ENCODE results near the gene EYS.
A peak's percentile ranks its signal among the peaks of the same experiment; 100 is the strongest.

EYS gene

DNA sequence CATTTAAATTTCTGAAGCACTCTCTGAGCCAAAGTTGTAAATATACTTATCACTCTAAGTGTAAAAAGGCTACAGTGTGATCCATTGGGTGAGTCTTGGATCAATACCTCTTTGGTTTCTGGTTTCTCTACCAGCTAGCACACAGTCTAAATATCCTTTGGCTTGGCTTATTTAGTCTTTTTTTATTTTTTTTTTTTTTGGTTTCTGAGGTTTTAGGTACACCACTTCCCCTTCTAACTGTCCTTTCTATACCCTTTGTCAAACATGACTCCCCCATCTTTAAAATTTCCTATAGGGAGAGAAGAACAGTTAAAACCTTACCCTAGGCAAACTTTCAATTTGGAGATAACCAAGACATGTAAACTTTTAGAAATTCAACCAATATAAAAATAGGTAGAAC is 1692.4 kb downstream of the EYS start:
- Histone ChIP-seq H3K36me3 (ENCODE audit: low read depth) (no peaks in the 10 kb centered on the region), H3K4me3 (ENCODE audit: severe bottlenecking) (no peak overlapping the region), H3K9me3 (ENCODE audit: severe bottlenecking) (no peaks in the 10 kb centered on the region), H3K4me1 (ENCODE audit: insufficient read depth, poor library complexity, severe bottlenecking) (no peaks in the 10 kb centered on the region), H3K27ac (ENCODE audit: poor library complexity, severe bottlenecking) (no peak overlapping the region), H3K27me3 (ENCODE audit: insufficient read depth, poor library complexity, severe bottlenecking) (no peaks in the 10 kb centered on the region)
- ATAC-seq (ENCODE audit: low read depth) (no peak), DNase-seq (ENCODE audit: low spot score) (no peak)
- TF ChIP-seq, protein P1, sequence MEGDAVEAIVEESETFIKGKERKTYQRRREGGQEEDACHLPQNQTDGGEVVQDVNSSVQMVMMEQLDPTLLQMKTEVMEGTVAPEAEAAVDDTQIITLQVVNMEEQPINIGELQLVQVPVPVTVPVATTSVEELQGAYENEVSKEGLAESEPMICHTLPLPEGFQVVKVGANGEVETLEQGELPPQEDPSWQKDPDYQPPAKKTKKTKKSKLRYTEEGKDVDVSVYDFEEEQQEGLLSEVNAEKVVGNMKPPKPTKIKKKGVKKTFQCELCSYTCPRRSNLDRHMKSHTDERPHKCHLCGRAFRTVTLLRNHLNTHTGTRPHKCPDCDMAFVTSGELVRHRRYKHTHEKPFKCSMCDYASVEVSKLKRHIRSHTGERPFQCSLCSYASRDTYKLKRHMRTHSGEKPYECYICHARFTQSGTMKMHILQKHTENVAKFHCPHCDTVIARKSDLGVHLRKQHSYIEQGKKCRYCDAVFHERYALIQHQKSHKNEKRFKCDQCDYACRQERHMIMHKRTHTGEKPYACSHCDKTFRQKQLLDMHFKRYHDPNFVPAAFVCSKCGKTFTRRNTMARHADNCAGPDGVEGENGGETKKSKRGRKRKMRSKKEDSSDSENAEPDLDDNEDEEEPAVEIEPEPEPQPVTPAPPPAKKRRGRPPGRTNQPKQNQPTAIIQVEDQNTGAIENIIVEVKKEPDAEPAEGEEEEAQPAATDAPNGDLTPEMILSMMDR (IDR thresholded peaks at IDR 0.05; ENCODE audit: poor library complexity, severe bottlenecking): no peak

GRCh38 chr6:64013011-64013410 is 1694.0 kb downstream of the EYS start:
- no peaks in the 10 kb centered on the region for H3K4me1 ChIP-seq (ENCODE audit: insufficient read depth, poor library complexity, severe bottlenecking)
- no peak overlapping the region for H3K4me3 ChIP-seq (ENCODE audit: severe bottlenecking)
- no peak for ATAC-seq (ENCODE audit: low read depth)
- no peaks in the 10 kb centered on the region for H3K27me3 ChIP-seq (ENCODE audit: insufficient read depth, poor library complexity, severe bottlenecking)
- H3K27ac ChIP-seq (ENCODE audit: poor library complexity, severe bottlenecking): no peak overlapping the region
- TF ChIP-seq, protein P1 (IDR thresholded peaks at IDR 0.05; ENCODE audit: poor library complexity, severe bottlenecking): no peak
- no peak for DNase-seq (ENCODE audit: low spot score)
- no peaks in the 10 kb centered on the region for H3K9me3 ChIP-seq (ENCODE audit: severe bottlenecking)
- H3K36me3 ChIP-seq (ENCODE audit: low read depth): no peaks in the 10 kb centered on the region

DNA sequence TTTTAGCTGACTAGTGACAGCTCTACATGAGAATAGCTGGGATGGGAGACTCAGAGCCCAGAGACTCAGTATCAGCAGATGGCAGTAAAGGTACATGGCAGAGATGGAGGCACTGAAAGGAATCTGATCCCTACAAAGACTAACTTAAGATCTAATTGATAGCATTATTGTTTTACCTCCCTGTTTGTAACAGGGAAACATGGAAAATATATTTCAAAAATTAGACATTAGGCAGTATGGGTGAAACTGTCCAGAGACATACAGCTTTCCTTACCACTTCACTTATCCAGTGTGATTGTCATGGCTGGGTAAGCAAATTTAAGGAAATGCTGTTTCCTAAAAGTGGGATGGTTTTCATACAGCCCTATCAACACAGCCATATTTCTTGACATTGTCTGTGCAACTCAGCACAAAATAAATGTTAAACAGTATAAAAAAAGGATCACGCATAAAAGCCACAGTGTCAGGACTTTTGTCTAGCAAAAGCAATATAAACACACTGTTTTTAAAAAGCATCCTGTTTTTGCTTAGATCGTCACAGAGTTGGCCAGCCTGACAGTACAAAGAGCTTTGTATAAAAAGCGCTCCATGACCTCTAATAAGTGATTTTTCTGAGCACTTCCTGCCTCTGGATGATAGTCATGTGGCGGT is 1694.5 kb downstream of the EYS start:
- TF ChIP-seq, protein P1 (IDR thresholded peaks at IDR 0.05; ENCODE audit: poor library complexity, severe bottlenecking): peak; percentile 85
- Histone ChIP-seq H3K4me3 (ENCODE audit: severe bottlenecking) (no peak overlapping the region), H3K36me3 (ENCODE audit: low read depth) (no peaks in the 10 kb centered on the region), H3K27me3 (ENCODE audit: insufficient read depth, poor library complexity, severe bottlenecking) (no peaks in the 10 kb centered on the region), H3K4me1 (ENCODE audit: insufficient read depth, poor library complexity, severe bottlenecking) (no peaks in the 10 kb centered on the region), H3K9me3 (ENCODE audit: severe bottlenecking) (no peaks in the 10 kb centered on the region), H3K27ac (ENCODE audit: poor library complexity, severe bottlenecking) (no peak overlapping the region)
- no peak for DNase-seq (ENCODE audit: low spot score)
- ATAC-seq (ENCODE audit: low read depth): peak; percentile 85

DNA sequence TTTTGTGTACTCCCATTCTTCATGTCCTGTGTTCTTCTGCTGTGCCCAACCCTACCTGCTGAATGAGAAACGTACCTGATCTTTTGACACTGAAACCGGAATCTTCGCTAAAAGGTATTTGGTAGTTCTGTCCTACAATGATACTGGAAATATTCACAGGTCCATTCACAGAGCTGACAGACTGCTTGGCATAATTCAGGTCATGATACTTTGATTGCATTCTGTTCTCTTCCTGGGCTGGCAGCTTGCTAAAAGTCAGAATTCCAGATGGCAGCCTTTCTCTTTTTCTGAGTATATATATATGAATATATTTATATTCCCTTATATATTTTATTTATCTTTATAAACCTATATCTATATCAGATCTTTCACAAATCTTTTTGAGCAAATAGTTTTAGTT is 1696.4 kb downstream of the EYS start:
- Histone ChIP-seq H3K27me3 (ENCODE audit: insufficient read depth, poor library complexity, severe bottlenecking) (no peaks in the 10 kb centered on the region), H3K4me3 (ENCODE audit: severe bottlenecking) (no peak overlapping the region), H3K9me3 (ENCODE audit: severe bottlenecking) (no peaks in the 10 kb centered on the region), H3K27ac (ENCODE audit: poor library complexity, severe bottlenecking) (no peak overlapping the region), H3K4me1 (ENCODE audit: insufficient read depth, poor library complexity, severe bottlenecking) (no peaks in the 10 kb centered on the region), H3K36me3 (ENCODE audit: low read depth) (no peaks in the 10 kb centered on the region)
- TF ChIP-seq, protein P1 (IDR thresholded peaks at IDR 0.05; ENCODE audit: poor library complexity, severe bottlenecking): no peak
- DNase-seq (ENCODE audit: low spot score) (no peak), ATAC-seq (ENCODE audit: low read depth) (no peak)

DNA sequence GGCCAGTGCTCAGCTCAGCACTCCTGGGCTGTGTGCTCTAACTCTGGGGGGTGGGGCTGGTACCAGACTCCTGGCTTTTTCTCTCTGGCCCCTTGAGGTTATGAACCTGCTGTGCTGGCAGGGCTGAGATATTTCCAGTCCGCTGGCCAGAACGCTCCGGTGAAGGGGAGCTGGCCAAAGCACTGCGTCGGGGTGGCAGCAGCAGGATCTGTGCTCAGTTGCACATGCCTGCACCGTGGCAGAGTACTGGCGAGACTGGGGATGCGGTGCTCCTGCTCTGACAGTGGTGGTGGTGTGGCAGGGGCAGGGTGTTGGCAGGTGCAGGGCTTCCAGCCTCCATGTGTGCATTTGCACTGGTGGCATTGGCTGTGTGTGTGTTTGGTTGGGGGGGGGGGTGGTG is 1697.0 kb downstream of the EYS start:
- no peaks in the 10 kb centered on the region for H3K36me3 ChIP-seq (ENCODE audit: low read depth)
- no peak overlapping the region for H3K4me3 ChIP-seq (ENCODE audit: severe bottlenecking)
- H3K27me3 ChIP-seq (ENCODE audit: insufficient read depth, poor library complexity, severe bottlenecking): no peaks in the 10 kb centered on the region
- no peak for DNase-seq (ENCODE audit: low spot score)
- no peak overlapping the region for H3K27ac ChIP-seq (ENCODE audit: poor library complexity, severe bottlenecking)
- H3K9me3 ChIP-seq (ENCODE audit: severe bottlenecking): no peaks in the 10 kb centered on the region
- no peaks in the 10 kb centered on the region for H3K4me1 ChIP-seq (ENCODE audit: insufficient read depth, poor library complexity, severe bottlenecking)
- ATAC-seq (ENCODE audit: low read depth): no peak
- TF ChIP-seq, protein P1 (IDR thresholded peaks at IDR 0.05; ENCODE audit: poor library complexity, severe bottlenecking): no peak

All from RWPE2 (cell line).